Activated CD4-positive, CD25-positive, alpha-beta regulatory T cell treated with anti-CD3 and anti-CD28 coated beads, Interleukin-2, amount 50 U/mL, for 24 hours (primary cell): ENCODE results near the gene DPY19L2.
A peak's percentile ranks its signal among the peaks of the same experiment; 100 is the strongest.
"Not testable (repeated sequence)": the region's sequence is repeated elsewhere in the genome, so short reads cannot be mapped to it uniquely, and the experiment has no call there.

ENCODE experiments used
- ATAC-seq, 2 donors: fragments of 150-1000 bp; cut with Tn5 transposase; one replicate each; pipeline ENCODE4 v1.10.0; 2021; ENCODE audit warnings: mild to moderate bottlenecking in 1 of 2, moderate library complexity in 1 of 2

Gene DPY19L2

DNA sequence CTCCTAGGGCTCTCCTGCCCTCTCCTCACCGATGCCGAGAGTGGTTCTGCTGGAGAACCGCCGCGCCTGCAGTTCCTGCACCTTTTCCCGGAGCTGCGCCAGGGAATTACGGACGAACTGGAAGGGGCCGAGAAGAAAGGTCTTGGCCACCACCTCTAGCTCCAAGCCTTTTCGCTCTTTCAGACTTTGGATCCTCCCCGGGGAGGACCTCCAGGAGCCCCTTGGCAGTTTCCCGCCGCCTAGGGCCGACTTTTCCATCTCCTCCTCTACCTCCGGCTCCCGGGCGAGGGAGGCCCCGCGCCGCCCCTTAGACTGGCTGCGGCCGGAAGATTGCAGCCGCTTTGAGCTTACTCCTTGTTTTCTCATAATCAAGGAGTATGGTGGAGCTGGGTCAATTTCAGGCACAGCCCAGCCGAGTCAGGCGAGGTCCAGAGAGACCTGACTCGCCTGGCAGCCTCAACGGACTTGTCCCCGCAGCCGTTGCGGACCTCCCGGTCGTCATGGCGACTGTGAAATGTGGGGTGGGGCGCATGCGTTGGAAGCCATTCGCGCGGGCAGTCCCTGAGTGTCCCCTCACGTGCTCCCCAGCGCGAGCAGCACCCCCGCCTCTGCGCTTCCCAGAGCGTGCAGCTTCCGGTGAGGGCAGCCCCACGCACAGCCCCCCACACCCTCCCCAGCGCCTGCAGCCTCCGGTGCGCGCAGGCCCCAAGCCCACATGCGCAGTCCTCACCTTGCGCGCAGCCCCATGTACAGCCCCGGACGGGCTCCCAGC lies at the start of gene DPY19L2:
Gene DPY19L2, minus strand, starts transcription at position 466 of the 772 bp plus-strand sequence. Its CDS starts 100 bp downstream, at position 366.
- ATAC-seq: peak; percentile 85 to 88

DNA sequence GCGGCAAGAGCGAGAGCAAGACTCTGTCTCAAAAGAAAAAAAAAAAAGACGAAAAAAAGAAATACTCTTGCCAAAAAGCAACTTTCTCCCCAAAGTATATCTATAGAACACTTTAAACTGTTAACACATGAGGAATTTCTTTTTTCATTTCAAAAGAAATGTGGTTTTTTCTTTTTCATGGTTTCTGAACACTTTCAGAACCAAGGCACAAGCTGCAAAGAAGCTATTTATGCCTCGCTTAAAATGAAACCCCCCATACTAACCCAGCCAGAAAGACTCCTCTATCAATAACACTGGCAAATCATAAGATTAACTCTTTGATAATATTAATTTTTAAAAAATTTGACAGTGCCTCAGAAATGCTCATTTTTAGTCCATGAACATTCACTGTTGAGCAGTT lies 48.6 kb upstream of the DPY19L2 start:
- not testable (repeated sequence) for ATAC-seq

DNA sequence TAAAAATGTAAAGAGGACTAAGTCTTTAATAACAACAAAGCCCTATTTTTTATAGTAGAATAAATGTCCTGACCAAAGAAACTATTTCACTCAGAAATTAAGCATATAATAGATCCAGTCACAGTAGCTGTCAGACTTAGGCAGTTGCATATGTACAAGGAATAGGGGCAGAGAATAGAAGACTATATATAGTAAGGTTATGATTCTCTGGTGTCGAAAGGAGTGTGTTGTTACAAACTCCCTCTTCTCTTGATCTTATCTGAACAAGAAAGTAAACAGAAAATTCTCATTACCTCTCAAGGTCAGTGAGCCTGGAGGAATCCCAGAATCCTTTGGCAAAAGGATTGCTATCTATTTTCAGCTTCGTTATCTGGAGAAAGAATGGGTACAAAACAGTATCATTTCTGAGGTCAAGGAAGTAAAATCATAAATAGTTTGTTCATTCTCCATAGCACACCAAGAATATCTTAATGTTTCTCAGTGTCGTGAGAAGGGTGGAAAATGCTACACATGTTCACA lies 46.9 kb upstream of the DPY19L2 start:
- not testable (repeated sequence) for ATAC-seq

DNA sequence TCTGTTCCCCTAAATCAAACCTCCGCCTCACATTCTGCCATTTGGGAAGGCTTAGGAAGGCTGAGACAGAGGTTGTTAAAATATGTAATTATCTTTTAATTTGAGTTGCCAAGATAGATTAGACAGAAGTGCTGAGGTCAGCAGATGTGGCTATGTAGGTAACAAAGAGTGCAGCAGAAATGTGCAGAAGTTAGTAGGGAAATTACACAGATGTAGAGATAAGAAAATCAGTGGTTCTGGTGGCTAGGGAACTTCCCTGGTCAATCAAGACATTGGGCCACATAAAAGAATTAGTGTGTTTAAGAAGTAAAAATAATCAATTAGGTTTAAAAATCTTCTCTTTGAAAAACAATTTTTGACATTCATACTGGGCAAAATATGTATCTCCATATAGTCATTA lies 46.1 kb upstream of the DPY19L2 start:
- peak; percentile 15 to 22 for ATAC-seq

GRCh38 chr12:63713681-63714075 lies 45.4 kb upstream of the DPY19L2 start:
- peak; percentile 75 to 77 for ATAC-seq

DNA sequence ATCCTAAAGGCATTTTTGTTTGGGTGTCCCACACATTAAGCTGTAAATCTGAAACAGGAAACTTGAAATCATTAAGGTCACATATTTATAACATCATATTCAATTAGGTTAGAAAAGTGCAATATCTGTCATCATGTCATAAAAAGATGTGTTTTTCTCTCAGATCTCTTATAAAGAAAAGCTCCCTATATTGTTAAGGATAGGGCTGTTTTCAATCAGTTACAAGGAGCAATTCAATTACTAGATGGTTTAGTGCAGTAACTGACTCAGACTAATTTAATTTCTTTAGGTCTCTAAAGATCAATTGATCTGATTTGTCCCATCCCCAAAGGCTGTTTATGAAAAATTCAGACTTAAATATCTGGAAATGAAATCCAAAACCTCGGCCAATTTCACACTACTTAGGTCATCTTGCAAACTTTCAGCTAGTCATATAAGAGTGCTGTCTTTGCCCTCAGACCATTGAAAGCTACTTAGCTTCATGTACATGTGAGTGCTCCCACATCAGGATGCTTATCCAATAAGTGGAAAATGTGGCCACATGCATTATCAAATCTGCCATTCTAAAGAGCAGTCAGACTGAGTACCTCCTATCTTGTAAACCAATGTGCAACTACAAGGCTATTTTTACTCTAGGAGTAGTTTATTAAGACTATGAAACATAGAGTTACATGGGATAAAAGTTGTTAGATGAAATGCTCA lies 44.8 kb upstream of the DPY19L2 start:
- peak; percentile 18 to 30 for ATAC-seq

GRCh38 chr12:63712376-63712974 lies 44.2 kb upstream of the DPY19L2 start:
- ATAC-seq: not testable (repeated sequence)

- not testable (repeated sequence) for ATAC-seq
These were observed 43.0 kb upstream of the DPY19L2 start for GRCh38 chr12:63711339-63711738.

- ATAC-seq: no peak
These were observed 38.0 kb upstream of the DPY19L2 start for GRCh38 chr12:63706336-63706735.

GRCh38 chr12:63699678-63700382 lies 31.5 kb upstream of the DPY19L2 start:
- ATAC-seq: not testable (repeated sequence)

DNA sequence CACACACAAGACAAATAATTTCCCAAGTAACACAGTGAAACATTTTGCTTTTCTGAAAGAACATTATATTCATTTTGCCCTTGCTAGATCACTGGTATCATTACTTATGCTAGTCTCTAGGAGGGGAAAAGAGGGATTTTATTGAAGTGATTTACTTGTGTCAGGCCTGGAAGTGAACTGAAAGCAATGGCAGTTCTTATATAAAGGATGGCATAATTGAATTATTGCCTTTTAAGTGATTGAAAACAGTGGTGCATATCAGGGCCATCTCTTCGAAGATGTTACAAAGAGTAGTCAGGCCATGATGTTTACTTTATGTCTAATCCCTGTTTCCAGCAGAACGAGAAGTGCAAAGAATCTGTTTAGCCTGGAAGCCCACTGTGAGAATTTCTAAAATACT lies 30.7 kb upstream of the DPY19L2 start:
- ATAC-seq: not testable (repeated sequence)

DNA sequence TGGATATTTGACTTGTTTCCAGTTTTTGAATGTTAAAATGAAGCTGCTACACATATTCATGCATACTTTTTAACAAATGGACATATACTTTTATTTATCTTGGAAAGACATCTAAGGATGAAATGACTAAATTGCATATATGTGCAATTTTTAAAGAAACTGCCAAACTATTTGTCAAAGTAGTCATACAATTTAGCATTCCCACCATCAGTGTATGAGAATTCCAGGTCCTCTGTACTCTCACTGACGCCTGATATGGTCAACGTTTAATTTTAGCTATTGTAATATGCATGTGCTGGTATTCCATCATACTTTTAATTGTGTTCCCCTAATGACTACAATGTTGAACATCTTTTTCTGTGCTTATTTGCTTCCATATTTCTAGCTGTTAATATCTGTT lies 22.5 kb upstream of the DPY19L2 start:
- not testable (repeated sequence) for ATAC-seq

- ATAC-seq: not testable (repeated sequence)
These were observed 20.8 kb upstream of the DPY19L2 start for GRCh38 chr12:63689141-63689540.

GRCh38 chr12:63686623-63687022 lies 18.3 kb upstream of the DPY19L2 start:
- not testable (repeated sequence) for ATAC-seq

- ATAC-seq: not testable (repeated sequence)
These were observed 17.5 kb upstream of the DPY19L2 start for GRCh38 chr12:63685789-63686188.

DNA sequence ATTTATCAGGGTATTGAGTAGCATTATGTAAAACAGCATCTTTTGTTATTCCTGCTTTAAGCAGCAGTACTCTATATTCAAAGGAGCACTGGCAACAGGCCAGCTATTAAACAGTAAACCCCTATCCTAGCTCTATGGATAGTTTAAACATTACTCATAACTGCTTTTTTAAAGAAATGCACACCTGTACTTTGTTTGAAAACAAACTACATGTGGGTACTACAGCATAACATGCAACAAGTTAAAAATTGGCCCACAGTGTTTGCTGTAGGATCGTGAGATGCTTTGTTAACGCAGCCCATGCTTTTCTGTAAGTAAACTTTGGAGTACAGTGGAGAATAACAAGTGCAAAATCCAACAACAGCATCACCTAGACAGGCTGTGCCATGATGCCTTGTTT lies 14.3 kb upstream of the DPY19L2 start:
- not testable (repeated sequence) for ATAC-seq

- ATAC-seq: not testable (repeated sequence)
These were observed 12.5 kb upstream of the DPY19L2 start for GRCh38 chr12:63680758-63681157.

- ATAC-seq: not testable (repeated sequence)
These were observed 4.3 kb upstream of the DPY19L2 start for GRCh38 chr12:63672550-63672949.

GRCh38 chr12:63669936-63670335 lies 1.6 kb upstream of the DPY19L2 start:
- not testable (repeated sequence) for ATAC-seq

- ATAC-seq: not testable (repeated sequence)
These were observed 1.1 kb upstream of the DPY19L2 start for GRCh38 chr12:63669427-63669826.

DNA sequence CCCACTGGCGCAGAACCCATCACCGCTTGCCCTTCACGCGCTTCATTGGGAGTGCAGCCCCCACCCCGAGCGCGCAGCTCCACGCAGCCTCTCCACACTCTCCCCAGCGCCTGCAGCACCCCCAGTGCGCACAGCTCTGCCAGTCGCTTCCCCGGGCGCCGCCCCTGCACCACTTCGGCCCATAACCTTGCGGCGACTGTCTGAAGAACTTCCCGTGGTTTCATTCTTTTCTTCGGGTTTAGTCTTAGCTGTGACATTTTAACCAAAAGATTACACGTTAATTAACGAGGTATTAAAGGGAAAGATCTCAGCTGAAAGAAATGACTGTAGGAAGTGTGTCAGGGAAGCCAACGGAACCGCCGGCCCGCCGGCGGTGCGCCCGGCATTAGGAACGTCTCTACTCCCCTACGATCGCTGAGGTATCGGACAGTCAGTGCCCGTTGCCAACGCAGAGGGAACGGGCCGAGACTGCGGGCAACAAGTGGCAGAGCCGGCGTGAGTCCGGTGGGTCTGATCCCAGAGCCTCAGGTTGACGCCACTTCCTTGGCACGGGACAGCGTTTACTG lies 590 bp upstream of the DPY19L2 start:
- ATAC-seq: peak in 1 of 2 donors; percentile 7

GRCh38 chr12:63663005-63663404 lies 5.3 kb downstream of the DPY19L2 start:
- not testable (repeated sequence) for ATAC-seq
